Naive thymus-derived CD8-positive, alpha-beta T cell (primary cell): Measurements from ENCODE around the gene DGKI. TPM values are rescaled to one million over a fixed set of nuclear protein-coding genes. Genes with fewer than 3 reads are reported as not detected.

Source experiments
- ATAC-seq, 2 donors: fragments of 150-1000 bp; cut with Tn5 transposase in 1 of 2; sonication (Bioruptor Pico), chemical (Tn5 transposase) in 1 of 2; 1 replicate in 1 of 2; 2 replicates in 1 of 2; pipeline ENCODE4 v1.10.0; 2021; ENCODE audit warnings: mild to moderate bottlenecking in 2 of 2, moderate library complexity in 2 of 2
- POLR2A ChIA-PET: fragments of 350-600 bp; sonication (Branson Sonifier 250); formaldehyde crosslinking; loops from one replicate; lab custom pipeline; 2021; ENCODE audit warnings: antibody characterized with exemption; lab: Charles Lee
- DNase-seq, 10 donors: peaks; one replicate each; pipeline versions ENCODE4 v3.0.0 to v3.0.0-alpha.2; 2020 to 2022
- H3K27ac Mint-ChIP-seq, 10 donors: one replicate each; pipeline ENCODE4 v1.8.0; 2020 to 2022; ENCODE audit warnings: mild to moderate bottlenecking in 10 of 10, mixed read lengths in 10 of 10, moderate library complexity in 4 of 10, inconsistent platforms in 1 of 10
- H3K27me3 Mint-ChIP-seq, 5 donors: one replicate each; pipeline ENCODE4 v1.8.0; 2021 to 2022; ENCODE audit warnings: mixed read lengths in 5 of 5
- H3K36me3 Mint-ChIP-seq, 3 donors: one replicate each; pipeline ENCODE4 v1.8.0; 2020 to 2022; ENCODE audit warnings: mixed read lengths in 3 of 3, mild to moderate bottlenecking in 2 of 3, inconsistent platforms in 1 of 3
- H3K4me1 Mint-ChIP-seq, 4 donors: one replicate each; pipeline ENCODE4 v1.8.0; 2021 to 2022; ENCODE audit warnings: mixed read lengths in 4 of 4
- H3K4me3 Mint-ChIP-seq, 10 donors: one replicate each; pipeline ENCODE4 v1.8.0; 2020 to 2022; ENCODE audit warnings: mild to moderate bottlenecking in 10 of 10, mixed read lengths in 10 of 10, moderate library complexity in 6 of 10, inconsistent platforms in 1 of 10
- H3K9me3 Mint-ChIP-seq, 9 donors: one replicate each; pipeline ENCODE4 v1.8.0; 2020 to 2022; ENCODE audit warnings: mixed read lengths in 9 of 9, mild to moderate bottlenecking in 3 of 9, inconsistent platforms in 1 of 9, moderate library complexity in 1 of 9
- polyA plus RNA-seq, 3 donors: library from polyadenylated mRNA; unstranded; fragments of 300-500 nt; fragmentation: Illumina TruSeq; gene quantifications; one replicate each; pipeline ENCODE4 v1.2.3, GENCODE V29; 2021
- total RNA-seq, 8 experiments: library from RNA in 2 of 8; stranded (reverse) in 2 of 8; gene quantifications; one replicate each; pipeline ENCODE4 v1.2.3 and lab custom pipeline; 2021 to 2026

Gene DGKI
- total RNA-seq (not detected), polyA plus RNA-seq (under 1 TPM in 1 of 3 donors, not detected in 2; 0.01 TPM), total RNA-seq (lab: John Stamatoyannopoulos, UW) (0 to 0.08 (median 0) reads per million in 6 experiments)

- H3K4me3 Mint-ChIP-seq, result peak within 1 kb of the TSS; percentile 46 to 85 (median 63)
- peak; percentile 20 to 42 for ATAC-seq
- H3K4me1 Mint-ChIP-seq, result peaks cover 0 to 10% (median 6%) of the 10 kb centered on the region in 4 donors
- POLR2A ChIA-PET, result no interaction called here
- H3K36me3 Mint-ChIP-seq, result peaks cover 0 to 9% (median 0%) of the 10 kb centered on the region in 3 donors
- peak within 1 kb of the TSS in 2 of 10 donors; percentile 25 to 40 for H3K27ac Mint-ChIP-seq
- peak in 3 of 10 donors; percentile 0 to 5 (median 4) for DNase-seq
- H3K27me3 Mint-ChIP-seq, result peaks cover 35 to 73% (median 59%) of the 10 kb centered on the region in 5 donors
- peaks cover 0 to 9% (median 0%) of the 10 kb centered on the region in 9 donors for H3K9me3 Mint-ChIP-seq
These were observed at the start of gene DGKI for GRCh38 chr7:137846827-137847567. TSS of gene DGKI (minus strand) at chr7:137846974.

- POLR2A ChIA-PET, result interaction anchor here (0.7 kb wide), 1 partner anchor 9 kb away, joined by 3 read pairs; no protein-coding TSS in a partner anchor
- Mint-ChIP-seq H3K27me3 (no peaks in the 10 kb centered on the region), H3K4me3 (no peak overlapping the region), H3K4me1 (peaks cover 7 to 22% (median 17%) of the 10 kb centered on the region in 4 donors), H3K27ac (peak overlapping the region in 1 of 10 donors; percentile 38), H3K9me3 (no peaks in the 10 kb centered on the region), H3K36me3 (peaks cover 4 to 75% (median 47%) of the 10 kb centered on the region in 3 donors)
- no peak for ATAC-seq
- DNase-seq, result no peak
These were observed 48.8 kb upstream of the DGKI start for GRCh38 chr7:137895301-137896221.

GRCh38 chr7:137893143-137893742 is 46.5 kb upstream of the DGKI start:
- ATAC-seq, result no peak
- Mint-ChIP-seq H3K9me3 (no peaks in the 10 kb centered on the region), H3K36me3 (peaks cover 4 to 71% (median 49%) of the 10 kb centered on the region in 3 donors), H3K4me1 (peaks cover 0 to 9% (median under 1%) of the 10 kb centered on the region in 4 donors), H3K27me3 (no peaks in the 10 kb centered on the region), H3K4me3 (no peak overlapping the region), H3K27ac (no peak overlapping the region)
- POLR2A ChIA-PET, result no interaction called here
- no peak for DNase-seq

- H3K4me1 Mint-ChIP-seq, result no peaks in the 10 kb centered on the region
- no peak for ATAC-seq
- DNase-seq, result no peak
- no peaks in the 10 kb centered on the region for H3K9me3 Mint-ChIP-seq
- H3K4me3 Mint-ChIP-seq, result no peak overlapping the region
- no peaks in the 10 kb centered on the region for H3K27me3 Mint-ChIP-seq
- H3K36me3 Mint-ChIP-seq, result peaks cover 4 to 62% (median 41%) of the 10 kb centered on the region in 3 donors
- POLR2A ChIA-PET, result no interaction called here
- no peak overlapping the region for H3K27ac Mint-ChIP-seq
These were observed 44.4 kb upstream of the DGKI start for GRCh38 chr7:137891016-137891655.

- ATAC-seq, result no peak
- no peaks in the 10 kb centered on the region for H3K27me3 Mint-ChIP-seq
- DNase-seq, result no peak
- H3K4me3 Mint-ChIP-seq, result no peak overlapping the region
- no peaks in the 10 kb centered on the region for H3K4me1 Mint-ChIP-seq
- peaks cover 4 to 55% (median 34%) of the 10 kb centered on the region in 3 donors for H3K36me3 Mint-ChIP-seq
- POLR2A ChIA-PET, result no interaction called here
- no peak overlapping the region for H3K27ac Mint-ChIP-seq
- H3K9me3 Mint-ChIP-seq, result no peaks in the 10 kb centered on the region
These were observed 43.7 kb upstream of the DGKI start for GRCh38 chr7:137890449-137890921.

GRCh38 chr7:137888241-137888640 is 41.5 kb upstream of the DGKI start:
- Mint-ChIP-seq H3K4me3 (no peak overlapping the region), H3K4me1 (no peaks in the 10 kb centered on the region), H3K36me3 (peaks cover 0 to 56% (median 37%) of the 10 kb centered on the region in 3 donors), H3K27me3 (no peaks in the 10 kb centered on the region), H3K27ac (peak overlapping the region in 2 of 10 donors; percentile 5 to 29), H3K9me3 (no peaks in the 10 kb centered on the region)
- POLR2A ChIA-PET, result no interaction called here
- no peak for DNase-seq
- no peak for ATAC-seq

GRCh38 chr7:137886746-137887145 is 40.0 kb upstream of the DGKI start:
- Mint-ChIP-seq H3K27ac (no peak overlapping the region), H3K27me3 (no peaks in the 10 kb centered on the region), H3K4me1 (no peaks in the 10 kb centered on the region), H3K4me3 (no peak overlapping the region), H3K9me3 (peaks cover 0 to 4% (median 0%) of the 10 kb centered on the region in 9 donors), H3K36me3 (peaks cover 7 to 60% (median 43%) of the 10 kb centered on the region in 3 donors)
- ATAC-seq (no peak), DNase-seq (no peak)
- POLR2A ChIA-PET, result no interaction called here

GRCh38 chr7:137886281-137886680 is 39.5 kb upstream of the DGKI start:
- Mint-ChIP-seq H3K4me1 (no peaks in the 10 kb centered on the region), H3K27me3 (no peaks in the 10 kb centered on the region), H3K4me3 (no peak overlapping the region), H3K36me3 (peaks cover 11 to 60% (median 44%) of the 10 kb centered on the region in 3 donors), H3K27ac (peak overlapping the region in 4 of 10 donors; percentile 1 to 66 (median 12)), H3K9me3 (peaks cover 0 to 4% (median 0%) of the 10 kb centered on the region in 9 donors)
- POLR2A ChIA-PET, result no interaction called here
- ATAC-seq (no peak), DNase-seq (no peak)

- Mint-ChIP-seq H3K27ac (peak overlapping the region in 2 of 10 donors; percentile 9 to 66), H3K4me1 (no peaks in the 10 kb centered on the region), H3K9me3 (peaks cover 0 to 4% (median 0%) of the 10 kb centered on the region in 9 donors), H3K36me3 (peaks cover 11 to 60% (median 42%) of the 10 kb centered on the region in 3 donors), H3K27me3 (no peaks in the 10 kb centered on the region), H3K4me3 (no peak overlapping the region)
- ATAC-seq, result no peak
- POLR2A ChIA-PET, result no interaction called here
- no peak for DNase-seq
These were observed 38.9 kb upstream of the DGKI start for GRCh38 chr7:137885678-137886077.

GRCh38 chr7:137882806-137883205 is 36.0 kb upstream of the DGKI start:
- DNase-seq (no peak), ATAC-seq (no peak)
- H3K4me3 Mint-ChIP-seq, result no peak overlapping the region
- H3K27me3 Mint-ChIP-seq, result no peaks in the 10 kb centered on the region
- H3K36me3 Mint-ChIP-seq, result peaks cover 19 to 81% (median 64%) of the 10 kb centered on the region in 3 donors
- no peaks in the 10 kb centered on the region for H3K4me1 Mint-ChIP-seq
- POLR2A ChIA-PET, result no interaction called here
- peaks cover 0 to 4% (median 0%) of the 10 kb centered on the region in 9 donors for H3K9me3 Mint-ChIP-seq
- no peak overlapping the region for H3K27ac Mint-ChIP-seq

- Mint-ChIP-seq H3K36me3 (peaks cover 19 to 83% (median 68%) of the 10 kb centered on the region in 3 donors), H3K4me3 (no peak overlapping the region), H3K4me1 (no peaks in the 10 kb centered on the region), H3K9me3 (peaks cover 0 to 4% (median 0%) of the 10 kb centered on the region in 9 donors), H3K27ac (no peak overlapping the region), H3K27me3 (no peaks in the 10 kb centered on the region)
- ATAC-seq (no peak), DNase-seq (no peak)
- POLR2A ChIA-PET, result no interaction called here
These were observed 35.5 kb upstream of the DGKI start for GRCh38 chr7:137882261-137882668.
